Transverse colon (tissue), 4 donors: Measurements from ENCODE around the gene RAB25. TPM values are rescaled to one million over a fixed set of nuclear protein-coding genes. Genes with fewer than 3 reads are reported as not detected.
"Not testable (repeated sequence)": the region's sequence is repeated elsewhere in the genome, so short reads cannot be mapped to it uniquely, and the experiment has no call there.

ENCODE experiments used
- DNase-seq: peaks from one replicate; pipeline ENCODE4 v3.0.0-alpha.2; 2019
- H3K27ac ChIP-seq, 4 donors: fragments of 200-600 bp; sonication (generic); 2 replicates each; pipeline ENCODE4 v1.5.1; 2016 to 2018; ENCODE audit warnings: inconsistent platforms in 4 of 4
- H3K27me3 ChIP-seq: fragments of 200-600 bp; sonication (generic); 2 replicates; pipeline ENCODE4 v1.5.1; 2017; ENCODE audit warnings: inconsistent platforms
- H3K36me3 ChIP-seq, 4 donors: fragments of 200-600 bp; sonication (generic); 2 replicates each; pipeline ENCODE4 v1.5.1; 2017 to 2019; ENCODE audit warnings: inconsistent platforms in 4 of 4
- H3K4me1 ChIP-seq, 4 donors: fragments of 200-600 bp; sonication (generic); 2 replicates each; pipeline ENCODE4 v1.5.1; 2017 to 2020; ENCODE audit warnings: inconsistent platforms in 4 of 4
- H3K4me3 ChIP-seq, 4 donors: fragments of 200-600 bp; sonication (generic); 1 replicate in 1 of 4; 2 replicates in 3 of 4; pipeline versions ENCODE4 v1.5.1 to v1.6.1; 2017 to 2019; ENCODE audit warnings: inconsistent platforms in 4 of 4
- H3K9me3 ChIP-seq, 2 donors: fragments of 200-600 bp; sonication (generic); 2 replicates each; pipeline ENCODE4 v1.5.1; 2017 to 2019; ENCODE audit warnings: inconsistent platforms in 2 of 2
- EP300 ChIP-seq: sonication (generic); formaldehyde crosslinking; IDR thresholded peaks from one replicate; pipeline ENCODE4 v1.6.1; 2017; ENCODE audit warnings: antibody characterized with exemption, low read depth
- POLR2A ChIP-seq: fragments of 450-650 bp; IDR thresholded peaks from one replicate; pipeline ENCODE4 v1.6.1; 2016; ENCODE audit warnings: antibody characterized with exemption, mild to moderate bottlenecking, moderate library complexity
- POLR2AphosphoS5 ChIP-seq, 3 donors: sonication (generic); formaldehyde crosslinking; IDR thresholded peaks; one replicate each; pipeline ENCODE4 v1.6.1; 2016; ENCODE audit warnings: antibody characterized with exemption in 3 of 3
- WGBS, 2 donors: methylation state at CpG; one replicate each; pipeline ENCODE4 v1.1.5; 2018; ENCODE audit warnings: low coverage in 1 of 2; 5-methylcytosine and 5-hydroxymethylcytosine counted together
- in situ Hi-C, 4 donors: fragments of 200-750 bp; cut with MboI; loops; one replicate each; pipeline versions ENCODE4 v1.15.0 to v1.15.1; 2017; ENCODE audit warnings: low sequenced_read_pairs in 3 of 4, low pct_ligation_motif_present in 1 of 4, low pct_unique_long_range_greater_than_20kb in 1 of 4
- intact Hi-C: fragments of 100-400 bp; cut with DNase I; formaldehyde crosslinking; loops from one replicate; pipeline ENCODE4 v1.15.1; 2023; ENCODE audit warnings: low total_unique reads
- total RNA-seq, 4 donors: library from RNA; depleted of rRNA; stranded (reverse); fragments of >200 nt; gene quantifications; one replicate each; pipeline ENCODE4 v1.1.0, GENCODE V29; 2016
- TF ChIP-seq, protein P1 (sequence below), 5 experiments: fragments of 200-600 bp in 3 of 5; fragments of 450-650 bp in 2 of 5; sonication (generic) in 3 of 5; IDR thresholded peaks; 1 replicate in 2 of 5; 2 replicates in 3 of 5; pipeline ENCODE4 v1.5.1; 2016 to 2017; ENCODE audit warnings: antibody characterized with exemption in 5 of 5, inconsistent platforms in 3 of 5, mild to moderate bottlenecking in 2 of 5, moderate library complexity in 1 of 5

The RAB25 gene
- total RNA-seq, 4 donors from 2014 or later: 140 to 213 (median 174) TPM

GRCh38 chr1:156025876-156026275 is 35.1 kb upstream of the RAB25 start:
- H3K36me3 ChIP-seq: no peaks in the 10 kb centered on the region
- H3K27me3 ChIP-seq: no peaks in the 10 kb centered on the region
- 5 to 7% methylated on average over 5 to 9 of the region's 9 CpGs for WGBS, 2 donors
- no peak for TF ChIP-seq EP300
- TF ChIP-seq, protein P1, sequence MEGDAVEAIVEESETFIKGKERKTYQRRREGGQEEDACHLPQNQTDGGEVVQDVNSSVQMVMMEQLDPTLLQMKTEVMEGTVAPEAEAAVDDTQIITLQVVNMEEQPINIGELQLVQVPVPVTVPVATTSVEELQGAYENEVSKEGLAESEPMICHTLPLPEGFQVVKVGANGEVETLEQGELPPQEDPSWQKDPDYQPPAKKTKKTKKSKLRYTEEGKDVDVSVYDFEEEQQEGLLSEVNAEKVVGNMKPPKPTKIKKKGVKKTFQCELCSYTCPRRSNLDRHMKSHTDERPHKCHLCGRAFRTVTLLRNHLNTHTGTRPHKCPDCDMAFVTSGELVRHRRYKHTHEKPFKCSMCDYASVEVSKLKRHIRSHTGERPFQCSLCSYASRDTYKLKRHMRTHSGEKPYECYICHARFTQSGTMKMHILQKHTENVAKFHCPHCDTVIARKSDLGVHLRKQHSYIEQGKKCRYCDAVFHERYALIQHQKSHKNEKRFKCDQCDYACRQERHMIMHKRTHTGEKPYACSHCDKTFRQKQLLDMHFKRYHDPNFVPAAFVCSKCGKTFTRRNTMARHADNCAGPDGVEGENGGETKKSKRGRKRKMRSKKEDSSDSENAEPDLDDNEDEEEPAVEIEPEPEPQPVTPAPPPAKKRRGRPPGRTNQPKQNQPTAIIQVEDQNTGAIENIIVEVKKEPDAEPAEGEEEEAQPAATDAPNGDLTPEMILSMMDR (IDR thresholded peaks at IDR 0.05): peak; percentile 40 to 56 (median 43)
- H3K4me1 ChIP-seq: peaks cover 0 to 3% (median 3%) of the 10 kb centered on the region in 4 donors
- in situ Hi-C loops: no loop called here
- no peak overlapping the region for H3K27ac ChIP-seq
- H3K4me3 ChIP-seq: no peak overlapping the region
- intact Hi-C loops: no loop called here
- H3K9me3 ChIP-seq: no peaks in the 10 kb centered on the region
- DNase-seq: peak; percentile 63

DNA sequence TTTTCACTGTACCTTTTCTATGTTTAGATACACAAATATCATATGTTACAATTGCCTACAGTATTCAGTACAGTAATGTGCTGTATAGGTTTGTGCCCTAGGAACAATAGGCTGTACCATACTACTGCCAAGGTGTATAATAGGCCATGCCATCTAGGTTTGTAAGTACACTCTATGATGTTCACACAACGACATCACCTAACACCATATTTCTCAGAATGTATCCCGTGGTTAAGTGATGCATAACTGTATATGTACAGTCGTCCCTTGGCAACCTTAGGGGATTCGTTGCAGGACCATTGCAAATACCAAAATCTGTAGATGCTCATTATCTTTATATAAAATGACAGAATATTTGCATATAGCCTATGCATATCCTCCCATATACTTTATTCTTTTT is 34.4 kb upstream of the RAB25 start:
- H3K27me3 ChIP-seq: no peaks in the 10 kb centered on the region
- peaks cover 0 to 2% (median 0%) of the 10 kb centered on the region in 4 donors for H3K4me1 ChIP-seq
- 70 to 77% methylated on average over 2 to 4 of the region's 4 CpGs for WGBS, 2 donors
- intact Hi-C loops: no loop called here
- no peak overlapping the region for H3K4me3 ChIP-seq
- no peak overlapping the region for H3K27ac ChIP-seq
- H3K36me3 ChIP-seq: no peaks in the 10 kb centered on the region
- in situ Hi-C loops: no loop called here
- DNase-seq: no peak
- no peak for TF ChIP-seq EP300
- H3K9me3 ChIP-seq: no peaks in the 10 kb centered on the region

DNA sequence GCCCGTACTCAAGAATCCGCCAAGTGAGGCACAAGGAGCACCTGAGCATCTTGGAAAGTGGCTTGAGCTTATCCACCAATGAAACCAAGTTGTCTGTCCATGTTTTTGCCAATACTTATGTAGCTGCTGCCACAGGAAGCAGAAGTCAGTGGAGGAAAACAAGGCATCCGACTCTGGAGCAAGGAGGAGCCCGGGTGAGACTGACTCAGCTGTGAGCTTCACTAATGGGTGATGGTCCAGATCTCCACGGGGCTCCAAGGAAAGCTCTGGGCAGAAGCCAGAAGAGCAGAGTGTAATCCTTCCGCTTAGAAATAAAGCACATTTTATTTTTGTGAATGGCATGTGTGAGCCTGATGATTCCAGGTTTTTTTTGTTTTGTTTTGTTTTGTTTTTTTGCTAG is 27.9 kb upstream of the RAB25 start:
- DNase-seq: no peak
- no peak for TF ChIP-seq POLR2A
- TF ChIP-seq POLR2AphosphoS5 (IDR thresholded peaks at IDR 0.05): no peak
- no peak for TF ChIP-seq EP300
- TF ChIP-seq, protein P1 (IDR thresholded peaks at IDR 0.05): no peak
- WGBS, 2 donors: 70 to 100% methylated on average over 2 to 6 of the region's 6 CpGs
- intact Hi-C loops (no loop called here), in situ Hi-C loops (no loop called here)
- Histone ChIP-seq H3K4me1 (no peaks in the 10 kb centered on the region), H3K27me3 (no peaks in the 10 kb centered on the region), H3K27ac (no peak overlapping the region), H3K9me3 (no peaks in the 10 kb centered on the region), H3K36me3 (peaks cover 0 to 7% (median 3%) of the 10 kb centered on the region in 4 donors), H3K4me3 (no peak overlapping the region)

GRCh38 chr1:156034991-156035390 is 26.0 kb upstream of the RAB25 start:
- intact Hi-C loops, H3K27ac ChIP-seq, H3K9me3 ChIP-seq, H3K4me1 ChIP-seq, in situ Hi-C loops, H3K4me3 ChIP-seq, H3K36me3 ChIP-seq, H3K27me3 ChIP-seq, DNase-seq: not testable (repeated sequence)
- WGBS, 2 donors: 96 to 100% methylated on average over 2 to 4 of the region's 4 CpGs

DNA sequence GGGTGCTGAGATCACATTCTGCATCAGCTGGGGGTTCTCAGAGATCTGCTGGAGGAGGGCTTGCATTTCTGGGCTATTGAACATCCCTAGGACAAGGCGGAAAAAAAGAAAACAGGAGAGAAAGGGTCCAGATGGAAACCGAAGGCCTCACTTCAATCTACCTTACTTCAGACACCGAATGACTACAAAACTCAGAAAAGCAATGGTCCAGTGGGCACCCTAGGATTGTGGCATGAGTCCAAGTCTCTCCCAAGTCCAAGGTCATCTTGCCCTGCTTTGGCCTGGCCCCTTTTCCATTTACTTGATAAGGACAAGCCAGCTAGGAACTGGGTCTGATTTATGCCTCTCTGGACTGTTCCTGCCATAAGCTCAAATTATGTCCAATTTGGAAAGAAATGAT is 18.1 kb upstream of the RAB25 start:
- H3K4me1 ChIP-seq: no peaks in the 10 kb centered on the region
- H3K27me3 ChIP-seq: no peaks in the 10 kb centered on the region
- H3K27ac ChIP-seq: no peak overlapping the region
- no peak overlapping the region for H3K4me3 ChIP-seq
- 87 to 100% methylated on average over 1 to 3 of the region's 3 CpGs for WGBS, 2 donors
- H3K9me3 ChIP-seq: no peaks in the 10 kb centered on the region
- peaks cover 0 to 14% (median 3%) of the 10 kb centered on the region in 4 donors for H3K36me3 ChIP-seq
- no peak for DNase-seq
- intact Hi-C loops (no loop called here), in situ Hi-C loops (no loop called here)
- TF ChIP-seq, protein P1 (IDR thresholded peaks at IDR 0.05): no peak
- TF ChIP-seq POLR2AphosphoS5 (IDR thresholded peaks at IDR 0.05) (no peak), POLR2A (no peak), EP300 (no peak)
